WTC11 (cell line): Measurements from ENCODE around the gene ELOA2. TPM values are rescaled to one million over a fixed set of nuclear protein-coding genes. Genes with fewer than 3 reads are reported as not detected.

Experiments
- ATAC-seq: fragments of 200-7000 bp; cut with Tn5 transposase; 2 replicates; pipeline ENCODE4 v1.10.0; 2021; ENCODE audit warnings: mild to moderate bottlenecking, moderate library complexity
- CTCF ChIA-PET: fragments of 300-600 bp; sonication (Branson Sonifier 250); formaldehyde crosslinking; loops from one replicate; lab custom pipeline; 2021; ENCODE audit warnings: antibody characterized with exemption; lab: Charles Lee
- POLR2A ChIA-PET: fragments of 350-600 bp; sonication (Branson Sonifier 250); formaldehyde crosslinking; loops from one replicate; lab custom pipeline; 2021; ENCODE audit warnings: antibody characterized with exemption; lab: Charles Lee
- DNase-seq: peaks from one replicate; pipeline ENCODE4 v3.0.0; 2021; ENCODE audit warnings: low spot score
- H3K27ac Mint-ChIP-seq: 2 replicates; pipeline ENCODE4 v1.8.0; 2021; ENCODE audit warnings: mixed read lengths
- H3K27me3 Mint-ChIP-seq: 2 replicates; pipeline ENCODE4 v1.8.0; 2021; ENCODE audit warnings: low read depth, mild to moderate bottlenecking, moderate library complexity, mixed read lengths
- H3K36me3 Mint-ChIP-seq: 2 replicates; pipeline ENCODE4 v1.8.0; 2021; ENCODE audit warnings: mixed read lengths
- H3K4me1 Mint-ChIP-seq: 2 replicates; pipeline ENCODE4 v1.8.0; 2022; ENCODE audit warnings: mixed read lengths
- H3K4me3 Mint-ChIP-seq: 2 replicates; pipeline ENCODE4 v1.8.0; 2021; ENCODE audit warnings: mild to moderate bottlenecking, moderate library complexity, mixed read lengths
- H3K9me3 Mint-ChIP-seq: 2 replicates; pipeline ENCODE4 v1.8.0; 2021; ENCODE audit warnings: mixed read lengths
- AR ChIP-seq: fragments of 250-450 bp; sonication (Bioruptor Pico); IDR thresholded peaks from 2 replicates; pipeline ENCODE4 v1.9.0; 2021; ENCODE audit warnings: mild to moderate bottlenecking
- ATF2 ChIP-seq: sonication (generic); formaldehyde crosslinking; IDR thresholded peaks from 2 replicates; pipeline ENCODE4 v1.8.1; 2022; ENCODE audit warnings: low read depth, missing genetic modification reagents, borderline replicate concordance
- FOXK1 ChIP-seq: sonication (generic); formaldehyde crosslinking; IDR thresholded peaks from 2 replicates; pipeline ENCODE4 v1.8.0; 2022; ENCODE audit warnings: mild to moderate bottlenecking, moderate library complexity, missing genetic modification reagents
- FOXP4 ChIP-seq: sonication (generic); formaldehyde crosslinking; IDR thresholded peaks from 2 replicates; pipeline ENCODE4 v1.8.0; 2022; ENCODE audit warnings: mild to moderate bottlenecking, missing genetic modification reagents
- GRHL2 ChIP-seq: fragments of 250-450 bp; sonication (Bioruptor Pico); IDR thresholded peaks from 2 replicates; pipeline ENCODE4 v1.8.0; 2022; ENCODE audit warnings: mild to moderate bottlenecking, moderate library complexity; ENCODE audit not compliant: insufficient replicate concordance, severe bottlenecking
- IRF1 ChIP-seq: sonication (generic); formaldehyde crosslinking; IDR thresholded peaks from 2 replicates; pipeline ENCODE4 v1.8.0; 2023; ENCODE audit warnings: missing genetic modification reagents
- MXD4 ChIP-seq: fragments of 250-450 bp; sonication (Bioruptor Pico); IDR thresholded peaks from 2 replicates; pipeline ENCODE4 v1.8.0; 2021; ENCODE audit warnings: mild to moderate bottlenecking, moderate library complexity, borderline replicate concordance
- RORB ChIP-seq: fragments of 250-450 bp; sonication (Bioruptor Pico); IDR thresholded peaks from 2 replicates; pipeline ENCODE4 v1.9.0; 2021; ENCODE audit warnings: mild to moderate bottlenecking
- STAT6 ChIP-seq: sonication (generic); formaldehyde crosslinking; conservative IDR thresholded peaks from 2 replicates; pipeline ENCODE4 v1.8.1; 2023; ENCODE audit warnings: mild to moderate bottlenecking, low read depth, missing genetic modification reagents, moderate library complexity
- ZBTB21 ChIP-seq: sonication (generic); formaldehyde crosslinking; IDR thresholded peaks from 2 replicates; pipeline ENCODE4 v1.8.1; 2023; ENCODE audit warnings: mild to moderate bottlenecking, missing genetic modification reagents, borderline replicate concordance
- ZNF121 ChIP-seq: sonication (generic); formaldehyde crosslinking; IDR thresholded peaks from 2 replicates; pipeline ENCODE4 v1.8.0; 2023; ENCODE audit warnings: missing genetic modification reagents
- ZNF263 ChIP-seq: sonication (generic); formaldehyde crosslinking; IDR thresholded peaks from 2 replicates; pipeline ENCODE4 v1.8.1; 2022; ENCODE audit warnings: low read depth, mild to moderate bottlenecking, moderate library complexity, missing genetic modification reagents
- ZNF281 ChIP-seq: sonication (generic); formaldehyde crosslinking; IDR thresholded peaks from 2 replicates; pipeline ENCODE4 v1.8.0; 2023; ENCODE audit warnings: mild to moderate bottlenecking, missing genetic modification reagents
- ZNF416 ChIP-seq: fragments of 250-450 bp; sonication (Bioruptor Pico); IDR thresholded peaks from 2 replicates; pipeline ENCODE4 v1.9.0; 2021; ENCODE audit warnings: mild to moderate bottlenecking, inconsistent platforms
- total RNA-seq: library from RNA; stranded (reverse); gene quantifications from 3 replicates; pipeline ENCODE4 v1.2.3, GENCODE V29; 2021

ELOA2 gene
- total RNA-seq, 1 experiment from 2014 or later = not detected

- DNase-seq (peak; percentile 13), ATAC-seq (peak; percentile 78)
- TF ChIP-seq ZNF281 (CRISPR knock-in tag) = no peak
- Mint-ChIP-seq H3K4me3 (no peak overlapping the region), H3K4me1 (peaks cover 10% of the 10 kb centered on the region), H3K27ac (no peak overlapping the region), H3K36me3 (no peaks in the 10 kb centered on the region), H3K9me3 (no peaks in the 10 kb centered on the region), H3K27me3 (no peaks in the 10 kb centered on the region)
- ChIA-PET CTCF (interaction anchor here (0.7 to 1.4 kb wide), 3 partner anchors 9 to 130 kb away, joined by 3 to 8 read pairs (median 3); no protein-coding TSS in a partner anchor), POLR2A (no interaction called here)
Observed at GRCh38 chr18:47075098-47075883, 39.9 kb upstream of the ELOA2 start.

GRCh38 chr18:47067648-47068047 lies 32.2 kb upstream of the ELOA2 start:
- Mint-ChIP-seq H3K27ac (no peak overlapping the region), H3K27me3 (no peaks in the 10 kb centered on the region), H3K36me3 (no peaks in the 10 kb centered on the region; the same call in 1 of the 2 replicates), H3K4me3 (no peak overlapping the region), H3K4me1 (peaks cover 13% of the 10 kb centered on the region), H3K9me3 (0 out of 2 replicates have a peak, but pooled peaks cover 5% of the 10 kb centered on the region)
- ATAC-seq = no peak
- ChIA-PET CTCF (interaction anchor here (1.1 to 1.6 kb wide), 2 partner anchors 118 to 687 kb away, joined by 3 read pairs; no protein-coding TSS in a partner anchor), POLR2A (interaction anchor here (0.7 kb wide), 1 partner anchor 13 kb away, joined by 3 read pairs; no protein-coding TSS in a partner anchor)
- no peak for DNase-seq
- TF ChIP-seq ZNF281 (CRISPR knock-in tag) = no peak
- TF ChIP-seq ATF2 (CRISPR knock-in tag) = no peak
- no peak for TF ChIP-seq ZNF121 (CRISPR knock-in tag)
- TF ChIP-seq ZBTB21 (CRISPR knock-in tag) = no peak
- TF ChIP-seq STAT6 = no peak
- no peak for TF ChIP-seq ZNF416
- TF ChIP-seq ZNF263 (CRISPR knock-in tag) = no peak
- TF ChIP-seq RORB (CRISPR knock-in tag) = no peak
- TF ChIP-seq FOXK1 (CRISPR knock-in tag) = no peak
- no peak for TF ChIP-seq AR (CRISPR knock-in tag)
- no peak for TF ChIP-seq MXD4 (CRISPR knock-in tag)
- no peak for TF ChIP-seq FOXP4 (CRISPR knock-in tag)
- TF ChIP-seq GRHL2 (CRISPR knock-in tag) = no peak
- no peak for TF ChIP-seq IRF1 (CRISPR knock-in tag)
